Inflammatory macrophage treated with lipopolysaccharide for 1 hour (primary cell): Measurements from ENCODE around the gene INPP1.
A peak's percentile ranks its signal among the peaks of the same experiment; 100 is the strongest.
"Not testable (repeated sequence)": the region's sequence is repeated elsewhere in the genome, so short reads cannot be mapped to it uniquely, and the experiment has no call there.

Experiments
- DNase-seq, 2 donors: peaks; one replicate each; pipeline ENCODE4 v3.0.0-alpha.2; 2020 to 2022

The INPP1 gene

GRCh38 chr2:190343536-190344275, at the start of gene INPP1:
Gene INPP1, plus strand, starts transcription at chr2:190343589. Its CDS starts 16,514 bp downstream, at chr2:190360103.
- peak; percentile 63 to 71 for DNase-seq

GRCh38 chr2:190297880-190298279, 45.5 kb upstream of the INPP1 start:
- not testable (repeated sequence) for DNase-seq

GRCh38 chr2:190301032-190301431, 42.4 kb upstream of the INPP1 start:
- DNase-seq, result no peak

DNA sequence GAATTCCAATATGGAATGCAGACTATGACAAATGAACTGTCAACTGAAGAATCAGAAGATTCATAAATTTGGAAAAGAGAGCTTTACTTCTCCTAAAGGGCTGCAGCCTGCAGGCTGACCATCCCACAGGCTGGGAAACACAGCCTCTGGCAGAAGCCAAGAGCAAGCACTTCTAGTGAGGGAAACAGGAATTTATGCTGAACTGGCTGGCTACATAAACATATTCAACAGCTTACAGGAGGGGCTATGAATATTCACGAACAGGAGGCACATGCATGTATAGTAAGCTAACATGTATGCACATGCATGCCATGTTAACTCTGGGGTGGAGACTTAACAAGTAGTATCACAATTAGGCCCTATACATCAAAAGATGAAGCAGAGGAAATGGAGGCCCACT, 41.3 kb upstream of the INPP1 start:
- no peak for DNase-seq

DNA sequence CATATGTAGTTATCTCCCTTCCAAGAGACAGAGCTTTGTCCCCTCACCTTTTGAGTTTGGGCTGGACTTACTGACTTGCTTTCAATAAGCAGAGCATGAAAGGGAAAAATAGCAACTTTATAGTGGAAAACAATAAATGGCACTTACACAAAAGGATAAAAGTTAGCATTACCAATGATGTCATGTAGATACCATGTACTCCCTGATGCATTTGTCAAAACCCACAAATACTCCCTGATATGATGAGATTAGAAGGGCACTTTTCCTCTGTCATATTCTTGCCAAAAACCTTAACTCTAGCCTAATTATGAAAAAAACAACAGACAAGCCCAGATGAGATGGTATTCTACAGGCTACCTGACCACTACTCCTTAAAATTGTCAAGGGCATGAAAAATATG, 39.7 kb upstream of the INPP1 start:
- DNase-seq, result no peak

GRCh38 chr2:190304404-190304803, 39.0 kb upstream of the INPP1 start:
- DNase-seq, result no peak

DNA sequence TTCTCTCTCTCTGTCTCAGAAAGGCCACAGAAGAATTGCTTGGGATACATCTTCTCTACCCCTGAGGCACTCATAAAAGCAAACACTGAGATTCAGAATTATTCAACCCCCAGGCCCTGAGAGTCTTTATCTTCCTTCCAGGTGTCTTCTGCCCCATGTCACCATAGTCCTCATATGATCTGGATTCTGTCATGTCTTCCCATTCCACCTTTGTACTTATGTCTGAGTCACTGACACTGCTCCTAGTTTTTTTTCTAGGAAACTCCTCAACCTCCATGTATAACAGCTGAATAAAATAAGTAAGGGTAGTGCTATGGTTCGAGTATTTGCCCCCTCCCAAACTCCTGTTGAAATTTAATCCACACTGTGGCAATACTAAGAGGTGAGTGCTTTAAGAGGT, 35.4 kb upstream of the INPP1 start:
- no peak for DNase-seq

GRCh38 chr2:190311893-190312634, 31.3 kb upstream of the INPP1 start:
- no peak for DNase-seq

DNA sequence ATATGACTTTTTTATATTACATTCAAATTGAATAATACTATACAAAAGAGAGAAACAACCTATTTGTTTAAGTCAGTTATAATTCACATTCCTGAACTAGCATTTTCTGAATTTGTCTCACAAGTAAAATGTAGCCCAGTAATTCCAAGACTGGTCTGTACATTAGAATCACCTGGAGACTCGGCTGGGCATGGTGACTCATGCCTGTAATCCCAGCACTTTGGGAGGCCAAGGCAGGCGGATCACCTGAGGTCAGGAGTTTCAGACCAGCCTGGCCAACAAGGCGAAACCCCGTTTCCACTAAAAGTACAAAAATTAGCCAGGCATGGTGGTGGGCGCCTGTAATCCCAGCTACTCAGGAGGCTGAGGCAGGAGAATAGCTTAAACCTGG, 30.8 kb upstream of the INPP1 start:
- DNase-seq, result not testable (repeated sequence)

DNA sequence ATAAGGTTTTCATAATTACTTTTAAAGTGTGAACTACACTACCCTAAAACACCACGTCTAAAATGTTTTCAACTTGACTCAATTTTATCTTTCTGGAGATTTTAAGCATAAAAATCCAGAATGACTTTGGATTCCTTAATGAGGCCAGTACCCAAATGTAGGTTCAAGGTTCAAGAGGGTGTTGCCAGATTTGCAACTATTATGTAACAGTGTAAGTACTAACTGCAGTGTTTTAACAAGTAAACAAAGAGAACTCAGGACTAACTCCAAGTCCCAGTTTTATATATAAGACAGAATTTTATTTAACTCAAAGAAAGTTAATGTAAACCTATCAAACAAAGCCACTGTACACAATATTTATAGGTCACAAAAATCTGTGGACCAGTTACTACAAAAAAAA, 29.5 kb upstream of the INPP1 start:
- no peak for DNase-seq

GRCh38 chr2:190315273-190315672, 28.1 kb upstream of the INPP1 start:
- DNase-seq, result no peak

- no peak for DNase-seq
Measured at GRCh38 chr2:190318514-190318913, 24.9 kb upstream of the INPP1 start.

GRCh38 chr2:190318931-190319554, 24.3 kb upstream of the INPP1 start:
- DNase-seq, result peak in 1 of 2 donors; percentile 3

DNA sequence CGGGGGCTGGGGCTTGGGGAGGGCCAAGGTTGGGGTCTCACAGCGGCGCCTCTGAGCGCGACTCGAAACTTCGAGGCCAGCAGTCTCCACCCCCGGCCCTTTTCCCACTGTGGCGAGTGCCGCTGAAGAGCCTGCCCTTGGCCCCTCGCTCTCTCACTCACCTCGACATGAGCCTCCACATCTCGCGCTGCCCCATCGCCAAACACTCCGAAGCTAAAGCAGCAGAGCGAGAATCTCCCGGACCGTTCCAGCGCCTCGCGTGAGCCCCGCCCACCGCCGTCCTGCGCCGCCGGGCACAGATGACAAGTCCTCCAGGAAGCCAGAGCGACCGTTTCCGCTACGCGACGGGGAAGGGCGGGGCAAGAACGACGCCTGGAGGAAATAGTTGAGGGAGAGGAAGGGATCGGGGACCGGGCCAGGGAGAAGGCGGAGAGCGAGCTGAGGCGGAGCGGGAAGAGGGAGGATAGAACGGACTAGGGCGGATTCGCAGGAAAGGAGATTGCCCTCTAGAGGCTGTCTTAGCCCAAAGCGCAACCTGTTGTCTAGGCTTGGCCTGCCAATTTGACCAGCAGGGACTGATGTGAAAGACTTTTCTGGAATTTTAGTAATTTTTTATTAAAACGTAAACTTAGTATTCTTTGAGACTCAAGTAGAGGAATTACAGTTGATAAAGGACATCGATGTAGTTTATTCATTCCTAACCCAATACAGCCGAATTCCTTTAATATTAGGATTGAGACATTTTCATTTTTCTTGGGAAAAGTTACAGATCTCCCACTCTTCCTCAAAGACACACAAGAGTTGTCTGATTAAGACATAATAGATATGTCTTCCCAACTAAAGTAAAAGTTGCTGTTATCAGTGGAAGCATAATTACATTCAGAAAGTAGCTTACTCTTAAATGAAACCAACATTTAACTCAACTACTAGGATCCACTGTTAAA, 23.6 kb upstream of the INPP1 start, which contains the start of gene HIBCH:
HIBCH (minus strand) TSS at position 272 of the 944 bp plus-strand sequence; CDS start at position 196, 76 bp downstream.
- peak; percentile 97 to 99 for DNase-seq

- DNase-seq, result no peak
Measured at GRCh38 chr2:190320696-190321095, 22.7 kb upstream of the INPP1 start.

DNA sequence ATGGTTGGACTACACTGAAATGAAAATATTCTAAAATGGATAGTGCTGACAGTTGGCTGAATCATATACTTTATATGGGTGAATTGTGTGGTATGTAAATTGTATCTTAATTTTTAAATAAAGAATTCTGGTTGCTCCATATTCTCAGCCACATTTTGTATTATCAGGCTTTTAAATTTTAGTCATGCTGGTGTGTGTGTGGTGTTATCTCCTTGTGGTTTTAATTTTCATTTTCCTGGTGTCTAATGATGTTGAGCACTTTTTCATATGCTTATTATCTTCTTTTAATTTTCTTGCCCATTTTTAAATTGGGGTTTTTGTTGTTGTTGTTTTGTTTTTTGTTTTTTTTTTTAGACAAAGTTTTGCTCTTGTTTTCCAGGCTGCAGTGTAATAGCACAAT, 20.0 kb upstream of the INPP1 start:
- DNase-seq, result no peak

GRCh38 chr2:190325588-190325987, 17.8 kb upstream of the INPP1 start:
- no peak for DNase-seq

- DNase-seq, result no peak
Measured at GRCh38 chr2:190327867-190328572, 15.4 kb upstream of the INPP1 start.

DNA sequence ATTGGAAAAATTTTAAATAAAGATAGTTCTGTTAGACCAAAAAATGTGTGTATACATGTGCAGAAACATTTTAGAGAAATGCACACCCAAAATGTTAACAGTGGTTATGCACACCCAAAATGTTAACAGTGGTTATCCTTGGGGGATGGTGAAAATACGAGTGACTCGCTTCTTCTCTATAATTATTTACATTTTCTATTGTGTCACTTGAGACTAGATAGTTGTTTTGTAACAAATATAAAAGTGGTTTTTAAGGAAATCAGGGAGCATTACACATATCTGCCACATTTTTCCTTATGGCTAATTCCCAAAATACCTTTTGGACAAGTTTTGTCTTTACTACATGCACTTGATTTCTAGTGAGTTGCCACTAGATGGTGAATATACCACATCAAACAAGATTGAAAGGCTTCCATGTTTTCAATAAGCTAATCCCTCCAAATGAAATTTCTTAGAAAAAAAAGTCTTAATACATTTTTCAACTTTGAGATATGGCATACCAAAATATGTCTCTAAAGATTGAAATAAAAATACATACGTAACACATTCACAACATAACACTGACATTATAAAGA, 14.7 kb upstream of the INPP1 start:
- peak in 1 of 2 donors; percentile 5 for DNase-seq

- no peak for DNase-seq
Measured at GRCh38 chr2:190333395-190333794, 10.0 kb upstream of the INPP1 start.

- no peak for DNase-seq
Measured at GRCh38 chr2:190333928-190334327, 9.5 kb upstream of the INPP1 start.
